Keratinocyte (primary cell): Measurements from ENCODE around the gene ID2. TPM values are rescaled to one million over a fixed set of nuclear protein-coding genes. Genes with fewer than 3 reads are reported as not detected.

Experiments used
- DNase-seq: peaks from one replicate; pipeline ENCODE4 v3.0.0-alpha.2; 2011; ENCODE audit warnings: low read depth, missing footprints, low spot score
- FAIRE-seq: peaks from 2 replicates; lab custom pipeline; 2011; peaks lifted over from hg19 to GRCh38; lab: Jason Lieb, UNC
- H2AFZ ChIP-seq: 2 replicates; pipeline ENCODE4 v1.6.0; 2012; ENCODE audit warnings: low read length, control low read depth, inconsistent platforms; ENCODE audit not compliant: control insufficient read depth
- H3K27ac ChIP-seq: 2 replicates; pipeline ENCODE4 v1.5.1; 2011; ENCODE audit warnings: low read length; ENCODE audit not compliant: control insufficient read depth, insufficient read depth
- H3K27me3 ChIP-seq: 3 replicates; pipeline ENCODE4 v1.6.0; 2011; ENCODE audit warnings: low read length; ENCODE audit not compliant: control insufficient read depth, insufficient read depth; ENCODE audit errors: extremely low read depth
- H3K36me3 ChIP-seq, 2 experiments: 2 replicates in 1 of 2; 3 replicates in 1 of 2; pipeline ENCODE4 v1.5.1; 2011; ENCODE audit warnings: low read length in 2 of 2, mild to moderate bottlenecking in 1 of 2; ENCODE audit not compliant: control insufficient read depth in 2 of 2, insufficient read depth in 2 of 2; ENCODE audit errors: extremely low read depth in 1 of 2
- H3K4me1 ChIP-seq: 3 replicates; pipeline ENCODE4 v1.5.1; 2011; ENCODE audit warnings: low read length; ENCODE audit not compliant: control insufficient read depth, insufficient read depth; ENCODE audit errors: extremely low read depth
- H3K4me2 ChIP-seq: 3 replicates; pipeline ENCODE4 v1.6.0; 2011; ENCODE audit warnings: low read depth, low read length; ENCODE audit not compliant: control insufficient read depth, insufficient read depth; ENCODE audit errors: extremely low read depth
- H3K4me3 ChIP-seq, 3 experiments: fragments of 200-600 bp in 1 of 3; sonication (generic) in 1 of 3; 2 replicates in 2 of 3; 3 replicates in 1 of 3; pipeline ENCODE4 v1.5.1; 2011 to 2016; ENCODE audit warnings: low read length in 3 of 3, mild to moderate bottlenecking in 3 of 3, control low read depth in 2 of 3, inconsistent platforms in 1 of 3, low read depth in 1 of 3, mixed read lengths in 1 of 3, mixed run types in 1 of 3, moderate library complexity in 1 of 3; ENCODE audit not compliant: control insufficient read depth in 2 of 3, insufficient read depth in 2 of 3; ENCODE audit errors: extremely low read depth in 1 of 3
- H3K79me2 ChIP-seq: 2 replicates; pipeline ENCODE4 v1.6.0; 2012; ENCODE audit warnings: low read length; ENCODE audit not compliant: control insufficient read depth, insufficient read depth
- H3K9ac ChIP-seq: 3 replicates; pipeline ENCODE4 v1.6.0; 2011; ENCODE audit warnings: low read length; ENCODE audit not compliant: control insufficient read depth, insufficient read depth; ENCODE audit errors: extremely low read depth
- H3K9me1 ChIP-seq: 3 replicates; pipeline ENCODE4 v1.6.0; 2011; ENCODE audit warnings: low read length; ENCODE audit not compliant: control insufficient read depth, insufficient read depth; ENCODE audit errors: extremely low read depth
- H3K9me3 ChIP-seq: 2 replicates; pipeline ENCODE4 v1.5.1; 2012; ENCODE audit warnings: low read depth, low read length; ENCODE audit not compliant: control insufficient read depth
- H4K20me1 ChIP-seq: 3 replicates; pipeline ENCODE4 v1.6.0; 2011; ENCODE audit warnings: low read length; ENCODE audit not compliant: control insufficient read depth, insufficient read depth; ENCODE audit errors: extremely low read depth
- CTCF ChIP-seq, 3 experiments: IDR thresholded peaks in 1 of 3; conservative IDR thresholded peaks in 1 of 3; optimal IDR thresholded peaks in 1 of 3; 2 replicates in 2 of 3; 3 replicates in 1 of 3; pipeline versions ENCODE3 to v1.5.1; 2011; ENCODE audit warnings: low read length in 3 of 3, mild to moderate bottlenecking in 3 of 3, moderate library complexity in 2 of 3, control low read depth in 1 of 3, inconsistent platforms in 1 of 3; ENCODE audit not compliant: insufficient read depth in 2 of 3; ENCODE audit errors: extremely low read depth in 1 of 3
- EZH2 ChIP-seq: IDR thresholded peaks from one replicate; pipeline ENCODE4 v1.6.1; 2012; ENCODE audit warnings: inconsistent platforms, mild to moderate bottlenecking, low read length, moderate library complexity
- dilution Hi-C: fragments of 300-500 bp; cut with MboI; formaldehyde crosslinking; loops from one replicate; pipeline ENCODE4 v1.7.0; 2020; ENCODE audit warnings: low sequenced_read_pairs; ENCODE audit not compliant: extremely low pct_ligation_motif_present
- polyA plus RNA-seq, 5 experiments: library from polyadenylated mRNA; depleted of rRNA in 3 of 5; stranded (reverse) in 3 of 5; stranded (forward) in 1 of 5; unstranded in 1 of 5; fragments of >200 nt; gene quantifications; 1 replicate in 1 of 5; 2 replicates in 3 of 5; 3 replicates in 1 of 5; pipeline versions ENCODE4 v1.2.1 to v1.2.3, GENCODE V29; 2011 to 2012; ENCODE audit warnings: missing spikeins in 2 of 5, low read depth in 1 of 5, low replicate concordance in 1 of 5

Gene ID2
- polyA plus RNA-seq, 1 donor (not counting 4 experiments of a cell fraction or from before 2014, with no cell fraction given), result 6.3 TPM

GRCh38 chr2:8682719-8683667 is 1.1 kb downstream of the ID2 start:
- Histone ChIP-seq H3K36me3 (no peaks in the 10 kb centered on the region), H3K9me3 (no peaks in the 10 kb centered on the region), H2AFZ (peak overlapping the region; percentile 62), H3K27me3 (peaks cover 15% of the 10 kb centered on the region), H4K20me1 (no peaks in the 10 kb centered on the region), H3K9me1 (no peaks in the 10 kb centered on the region), H3K4me1 (peaks cover 28% of the 10 kb centered on the region), H3K4me3 (peak overlapping the region; percentile 56 to 79 (median 66)), H3K27ac (no peak overlapping the region), H3K79me2 (no peaks in the 10 kb centered on the region), H3K9ac (peak overlapping the region; percentile 57), H3K4me2 (peak overlapping the region; percentile 97)
- dilution Hi-C loops, result no loop called here
- DNase-seq (no peak), FAIRE-seq (no peak)
- no peak for TF ChIP-seq EZH2
- no peak for TF ChIP-seq CTCF (optimal IDR thresholded peaks at IDR 0.05 in 1 of 3, IDR thresholded peaks at IDR 0.05 in 1 of 3, conservative IDR thresholded peaks at IDR 0.05 in 1 of 3; ENCODE audit: extremely low read depth in 1 of 3, insufficient read depth in 2 of 3, low read length in 3 of 3)

DNA sequence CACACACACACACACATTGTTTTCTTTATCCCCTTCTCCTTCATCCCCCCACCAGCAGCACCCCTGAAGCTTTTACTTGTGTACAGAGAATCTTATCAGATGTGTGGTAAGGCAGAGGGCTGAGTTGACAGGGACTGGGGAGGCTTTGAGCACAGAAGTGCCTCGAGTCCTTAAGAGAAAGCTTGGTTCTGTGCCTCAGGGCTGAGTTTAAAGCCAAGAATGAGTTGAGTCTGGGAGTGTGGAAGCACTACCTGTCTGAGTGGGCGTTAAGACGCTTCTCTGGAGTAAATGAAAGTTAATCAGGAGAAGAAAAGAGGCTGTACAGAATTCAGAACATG is 2.7 kb downstream of the ID2 start:
- FAIRE-seq (no peak), DNase-seq (no peak)
- H3K36me3 ChIP-seq, result no peaks in the 10 kb centered on the region
- H3K9ac ChIP-seq, result no peak overlapping the region
- no peaks in the 10 kb centered on the region for H4K20me1 ChIP-seq
- H3K4me2 ChIP-seq, result peak overlapping the region; percentile 73
- peaks cover 11% of the 10 kb centered on the region for H3K27me3 ChIP-seq
- H3K9me3 ChIP-seq, result no peaks in the 10 kb centered on the region
- no peaks in the 10 kb centered on the region for H3K79me2 ChIP-seq
- no peak for TF ChIP-seq CTCF (optimal IDR thresholded peaks at IDR 0.05 in 1 of 3, IDR thresholded peaks at IDR 0.05 in 1 of 3, conservative IDR thresholded peaks at IDR 0.05 in 1 of 3; ENCODE audit: extremely low read depth in 1 of 3, insufficient read depth in 2 of 3, low read length in 3 of 3)
- TF ChIP-seq EZH2, result no peak
- peaks cover 23% of the 10 kb centered on the region for H3K4me1 ChIP-seq
- dilution Hi-C loops, result no loop called here
- no peak overlapping the region for H2AFZ ChIP-seq
- H3K27ac ChIP-seq, result no peak overlapping the region
- peak overlapping the region in 1 of 3 experiments; percentile 27 for H3K4me3 ChIP-seq
- no peaks in the 10 kb centered on the region for H3K9me1 ChIP-seq
